ENCODE results near the gene SH3BP1.
"Not testable (repeated sequence)": the region's sequence is repeated elsewhere in the genome, so short reads cannot be mapped to it uniquely, and the experiment has no call there.

The SH3BP1 gene

GRCh38 chr22:37633089-37633624, 6.3 kb upstream of the SH3BP1 start:
- peak in 1 of 2 donors; percentile 41 for DNase-seq (ENCODE audit: low read depth in 2 of 2)

- DNase-seq (ENCODE audit: low read depth in 2 of 2), result peak in 1 of 2 donors; percentile 47
These were observed 5.6 kb upstream of the SH3BP1 start for GRCh38 chr22:37633625-37634416.

- DNase-seq (ENCODE audit: low read depth in 2 of 2), result no peak
These were observed 5.0 kb upstream of the SH3BP1 start for GRCh38 chr22:37634417-37634924.

GRCh38 chr22:37635157-37635556, 4.3 kb upstream of the SH3BP1 start:
- DNase-seq (ENCODE audit: low read depth in 2 of 2), result no peak

GRCh38 chr22:37636186-37636948, 3.1 kb upstream of the SH3BP1 start:
- DNase-seq (ENCODE audit: low read depth in 2 of 2), result no peak

- no peak for DNase-seq (ENCODE audit: low read depth in 2 of 2)
These were observed 2.6 kb upstream of the SH3BP1 start for GRCh38 chr22:37636949-37637273.

- no peak for DNase-seq (ENCODE audit: low read depth in 2 of 2)
These were observed 939 bp upstream of the SH3BP1 start for GRCh38 chr22:37638391-37639069.

- no peak for DNase-seq (ENCODE audit: low read depth in 2 of 2)
These were observed 512 bp downstream of the SH3BP1 start for GRCh38 chr22:37639771-37640590.

GRCh38 chr22:37640591-37641560, 1.4 kb downstream of the SH3BP1 start:
- DNase-seq (ENCODE audit: low read depth in 2 of 2), result no peak

- DNase-seq (ENCODE audit: low read depth in 2 of 2), result no peak
These were observed 2.1 kb downstream of the SH3BP1 start for GRCh38 chr22:37641561-37641949.

- peak; percentile 71 to 72 for DNase-seq (ENCODE audit: low read depth in 2 of 2)
These were observed 3.9 kb downstream of the SH3BP1 start for GRCh38 chr22:37643225-37643847.

- no peak for DNase-seq (ENCODE audit: low read depth in 2 of 2)
These were observed 7.8 kb downstream of the SH3BP1 start for GRCh38 chr22:37647317-37647716.

GRCh38 chr22:37647928-37648327, 8.5 kb downstream of the SH3BP1 start:
- DNase-seq (ENCODE audit: low read depth in 2 of 2), result no peak

- no peak for DNase-seq (ENCODE audit: low read depth in 2 of 2)
These were observed 11.1 kb downstream of the SH3BP1 start for GRCh38 chr22:37650463-37651136.

GRCh38 chr22:37654563-37655251, 15.2 kb downstream of the SH3BP1 start:
- DNase-seq (ENCODE audit: low read depth in 2 of 2), result no peak

GRCh38 chr22:37655252-37655563, 15.7 kb downstream of the SH3BP1 start:
- DNase-seq (ENCODE audit: low read depth in 2 of 2), result no peak

GRCh38 chr22:37656583-37656982, 17.1 kb downstream of the SH3BP1 start:
- not testable (repeated sequence) for DNase-seq (ENCODE audit: low read depth in 2 of 2)

- DNase-seq (ENCODE audit: low read depth in 2 of 2), result no peak
These were observed 18.2 kb downstream of the SH3BP1 start for GRCh38 chr22:37657590-37658132.
